HepG2 (cell line): ENCODE results near the gene KRT82. TPM values are rescaled to one million over a fixed set of nuclear protein-coding genes. Genes with fewer than 3 reads are reported as not detected.

ENCODE experiments used
- ATAC-seq: fragments of 200-7000 bp; cut with Tn5 transposase; 3 replicates; pipeline ENCODE4 v1.9.1; 2020; ENCODE audit warnings: mild to moderate bottlenecking, moderate library complexity
- BruUV-seq: library from RNA; stranded (reverse); fragments of 400-500 nt; replicated peaks from 2 replicates; lab custom pipeline; 2021; lab: Mats Ljungman, UMichigan
- CTCF ChIA-PET: fragments of 300-600 bp; formaldehyde crosslinking; extraction: SDS; loops from one replicate; lab custom pipeline; 2021; ENCODE audit warnings: low total read pairs, inconsistent platforms, low intra/inter-chr PET ratio; lab: Yijun Ruan, JAX
- POLR2A ChIA-PET: fragments of 350-600 bp; sonication (Branson Sonifier 250); formaldehyde crosslinking; loops from one replicate; lab custom pipeline; 2020; ENCODE audit warnings: antibody characterized with exemption, inconsistent platforms; lab: Yijun Ruan, JAX
- DNase-seq: peaks from one replicate; pipeline ENCODE4 v3.0.0-alpha.2; 2015; ENCODE audit warnings: low spot score
- FAIRE-seq: peaks from 3 replicates; lab custom pipeline; 2011; peaks lifted over from hg19 to GRCh38; lab: Jason Lieb, UNC
- H2AFZ ChIP-seq: one replicate; pipeline ENCODE4 v1.6.1; 2011; ENCODE audit warnings: low read length, inconsistent platforms
- H3K27ac ChIP-seq: fragments of 300-600 bp; 3 replicates; pipeline ENCODE4 v1.8.0; 2011; ENCODE audit warnings: mixed run types, mild to moderate bottlenecking, mixed read lengths, low read length, inconsistent platforms; ENCODE audit not compliant: insufficient read depth; ENCODE audit errors: extremely low read length
- H3K27me3 ChIP-seq, 2 experiments: fragments of 200-600 bp in 1 of 2; 2 replicates in 1 of 2; 3 replicates in 1 of 2; pipeline versions ENCODE4 v1.6.0 to v1.8.0; 2011; ENCODE audit warnings: low read length in 2 of 2, mild to moderate bottlenecking in 2 of 2, moderate library complexity in 2 of 2, inconsistent platforms in 1 of 2; ENCODE audit not compliant: insufficient read depth in 2 of 2, control insufficient read depth in 1 of 2
- H3K36me3 ChIP-seq, 2 experiments: fragments of 200-600 bp in 1 of 2; replicated peaks in 1 of 2; 2 replicates in 1 of 2; 3 replicates in 1 of 2; pipeline versions ENCODE4 v1.5.1 to v1.8.0; 2011; ENCODE audit warnings: low read length in 2 of 2, inconsistent platforms in 1 of 2; ENCODE audit not compliant: insufficient read depth in 2 of 2, control insufficient read depth in 1 of 2
- H3K4me1 ChIP-seq: 2 replicates; pipeline ENCODE4 v1.5.1; 2012; ENCODE audit warnings: low read length, inconsistent platforms; ENCODE audit not compliant: insufficient read depth
- H3K4me2 ChIP-seq: 2 replicates; pipeline ENCODE4 v1.6.0; 2011; ENCODE audit warnings: low read depth, low read length, inconsistent platforms
- H3K4me3 ChIP-seq, 3 experiments: fragments of 200-600 bp in 1 of 3; sonication (generic), shearing (Covaris generic) in 1 of 3; replicated peaks in 1 of 3; 2 replicates each; pipeline ENCODE4 v1.5.1; 2011 to 2016; ENCODE audit warnings: low read length in 3 of 3, inconsistent platforms in 2 of 3, low read depth in 2 of 3, mild to moderate bottlenecking in 2 of 3, control low read depth in 1 of 3, mixed read lengths in 1 of 3; ENCODE audit not compliant: insufficient read depth in 1 of 3
- H3K79me2 ChIP-seq: one replicate; pipeline ENCODE4 v1.6.1; 2011; ENCODE audit warnings: low read length, inconsistent platforms; ENCODE audit not compliant: insufficient read depth
- H3K9ac ChIP-seq: 2 replicates; pipeline ENCODE4 v1.6.0; 2011; ENCODE audit warnings: mild to moderate bottlenecking, low read depth, low read length, inconsistent platforms; ENCODE audit not compliant: insufficient read depth
- H3K9me3 ChIP-seq: 2 replicates; pipeline ENCODE4 v1.5.1; 2012; ENCODE audit warnings: mild to moderate bottlenecking, low read length
- H4K20me1 ChIP-seq: 2 replicates; pipeline ENCODE4 v1.6.0; 2011; ENCODE audit warnings: inconsistent platforms, mild to moderate bottlenecking, low read length, moderate library complexity; ENCODE audit not compliant: insufficient read depth
- CREB3 ChIP-seq: sonication (generic); formaldehyde crosslinking; IDR thresholded peaks from 2 replicates; pipeline ENCODE4 v1.5.0; 2020; ENCODE audit warnings: missing genetic modification reagents
- GATA4 ChIP-seq: sonication (generic); IDR thresholded peaks from 2 replicates; pipeline ENCODE4 v1.6.1; 2016; ENCODE audit warnings: antibody characterized with exemption, low read depth, borderline replicate concordance
- IKZF1 ChIP-seq: fragments of 450-650 bp; IDR thresholded peaks from 2 replicates; pipeline ENCODE4 v1.7.1; 2016
- IRX3 ChIP-seq: sonication (generic); formaldehyde crosslinking; IDR thresholded peaks from 2 replicates; pipeline ENCODE4 v1.8.1; 2023; ENCODE audit warnings: mild to moderate bottlenecking, low read depth, missing genetic modification reagents, borderline replicate concordance
- KLF15 ChIP-seq: sonication (generic); formaldehyde crosslinking; IDR thresholded peaks from 2 replicates; pipeline ENCODE4 v1.8.1; 2023; ENCODE audit warnings: borderline replicate concordance, mild to moderate bottlenecking, inconsistent platforms, missing genetic modification reagents, mixed read lengths
- NCOA1 ChIP-seq: sonication (generic); formaldehyde crosslinking; IDR thresholded peaks from 2 replicates; pipeline ENCODE4 v1.9.0; 2021; ENCODE audit warnings: missing genetic modification reagents
- SIX1 ChIP-seq: sonication (generic); formaldehyde crosslinking; IDR thresholded peaks from 2 replicates; pipeline ENCODE4 v1.4.0; 2020; ENCODE audit warnings: missing genetic modification reagents, borderline replicate concordance
- SUZ12 ChIP-seq: fragments of 150-350 bp; IDR thresholded peaks from 2 replicates; pipeline ENCODE4 v1.6.1; 2014; ENCODE audit warnings: low read depth, low read length
- TBP ChIP-seq: sonication (generic); formaldehyde crosslinking; IDR thresholded peaks from 2 replicates; pipeline ENCODE4 v1.5.0; 2020; ENCODE audit warnings: missing genetic modification reagents
- ZBTB1 ChIP-seq: sonication (generic); formaldehyde crosslinking; IDR thresholded peaks from 2 replicates; pipeline ENCODE4 v1.4.0; 2020; ENCODE audit warnings: missing genetic modification reagents, borderline replicate concordance
- ZFP36L1 ChIP-seq: sonication (generic); formaldehyde crosslinking; IDR thresholded peaks from 2 replicates; pipeline ENCODE4 v1.8.0; 2022; ENCODE audit warnings: mild to moderate bottlenecking, missing genetic modification reagents, moderate library complexity
- ZKSCAN1 ChIP-seq: fragments of 150-350 bp; IDR thresholded peaks from 2 replicates; pipeline ENCODE4 v1.6.1; 2014; ENCODE audit warnings: low read length
- ZNF260 ChIP-seq: sonication (generic); formaldehyde crosslinking; IDR thresholded peaks from 2 replicates; pipeline ENCODE4 v1.4.0; 2020; ENCODE audit warnings: missing genetic modification reagents, low read depth, mild to moderate bottlenecking, borderline replicate concordance
- ZNF614 ChIP-seq: IDR thresholded peaks from 2 replicates; pipeline ENCODE4 v1.6.1; 2018; ENCODE audit warnings: missing biosample characterization, missing genetic modification reagents, inconsistent platforms, borderline replicate concordance
- ZNF792 ChIP-seq: IDR thresholded peaks from 2 replicates; pipeline ENCODE4 v1.6.1; 2016
- WGBS: methylation state at CpG from one replicate; pipeline ENCODE4 v1.1.6; 2017; ENCODE audit warnings: low lambda C conversion rate; 5-methylcytosine and 5-hydroxymethylcytosine counted together
- in situ Hi-C: cut with HindIII; loops from 2 replicates; pipeline ENCODE4 v1.10.0; 2017; ENCODE audit warnings: low pct_unique_long_range_greater_than_20kb; ENCODE audit not compliant: extremely low pct_ligation_motif_present
- intact Hi-C: fragments of 100-400 bp; cut with micrococcal nuclease; formaldehyde crosslinking; loops from one replicate; pipeline ENCODE4 v1.10.0; 2022; ENCODE audit not compliant: unreplicated experiment
- polyA plus RNA-seq, 8 experiments: library from polyadenylated mRNA; depleted of rRNA in 3 of 8; stranded (reverse) in 7 of 8; unstranded in 1 of 8; fragments of >200 nt; fragmentation: Illumina TruSeq in 4 of 8; extraction: Trizol in 4 of 8; gene quantifications; 2 replicates each; pipeline versions ENCODE4 v1.2.1 to v1.2.3, GENCODE V29; 2011 to 2016; ENCODE audit warnings: low read depth in 4 of 8, missing spikeins in 1 of 8, mixed read lengths in 1 of 8; ENCODE audit not compliant: insufficient read depth in 1 of 8
- total RNA-seq, 5 experiments: library from RNA; depleted of rRNA; stranded (reverse); fragments of >200 nt; fragmentation: Illumina TruSeq; extraction: Trizol; gene quantifications; 2 replicates each; pipeline ENCODE4 v1.2.3, GENCODE V29; 2016; ENCODE audit warnings: low read depth in 1 of 5
- TF ChIP-seq, protein P1 (sequence below), 2 experiments: fragments of 450-650 bp in 1 of 2; sonication (generic) in 1 of 2; formaldehyde crosslinking; IDR thresholded peaks; 2 replicates each; pipeline versions ENCODE4 v1.5.0 to v1.8.0; 2020 to 2022; ENCODE audit warnings: mild to moderate bottlenecking in 1 of 2, missing genetic modification reagents in 1 of 2
- TF ChIP-seq, protein P2 (sequence below): IDR thresholded peaks from 2 replicates; pipeline ENCODE4 v1.6.1; 2016; ENCODE audit warnings: control low read depth

The KRT82 gene
- total and polyA plus RNA-seq, 2 of the 13 experiments (the other 11 are each of a cell fraction or from before 2014, with no cell fraction given): not detected

DNA sequence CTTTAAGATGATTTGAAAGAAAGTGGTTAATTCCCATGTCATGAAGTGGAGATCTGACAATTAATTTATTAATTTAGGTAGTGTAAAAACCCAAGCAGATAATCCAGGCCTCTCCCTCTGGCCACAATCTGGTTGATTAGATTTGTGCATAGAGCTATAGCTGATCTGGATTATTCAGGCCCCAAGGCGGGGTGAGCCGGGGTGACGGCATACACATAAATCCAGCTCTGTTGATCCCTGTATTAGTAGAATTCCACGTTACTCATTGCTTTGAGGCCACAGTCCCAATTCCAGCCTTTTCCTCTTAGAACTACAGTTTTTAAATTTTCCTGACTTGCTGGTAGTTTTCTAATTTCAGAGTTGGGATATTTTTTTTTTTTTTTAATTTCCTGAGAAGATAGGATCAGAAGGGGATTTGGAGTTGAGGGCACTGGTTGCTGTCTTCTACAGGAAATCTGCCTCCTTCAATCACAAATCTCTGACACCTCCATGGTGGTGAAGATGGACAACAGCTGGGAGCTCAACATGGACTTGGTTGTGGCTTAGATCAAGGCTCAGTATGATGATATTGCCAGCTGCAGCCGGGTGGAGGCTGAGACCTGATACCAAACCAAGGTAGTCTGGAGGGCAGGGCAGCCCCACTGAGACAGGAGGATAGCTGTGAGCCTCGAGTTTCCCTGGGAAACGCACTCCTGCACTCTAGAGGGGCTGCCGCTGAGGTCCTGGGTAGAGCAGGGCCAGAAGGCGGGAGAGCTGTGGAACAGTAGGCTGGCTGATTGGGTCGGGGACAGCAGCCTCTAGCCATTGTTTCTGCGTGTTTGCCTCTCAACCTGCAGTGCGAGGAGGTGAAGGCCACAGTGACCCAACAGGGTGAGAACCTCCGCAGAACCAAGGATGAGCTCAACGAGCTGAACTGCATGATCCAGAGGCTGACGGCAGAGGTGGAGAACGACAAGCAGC, 58.3 kb downstream of the KRT82 start:
- ChIA-PET POLR2A (no interaction called here), CTCF (no interaction called here)
- H3K9me3 ChIP-seq: no peaks in the 10 kb centered on the region
- no peaks in the 10 kb centered on the region for H4K20me1 ChIP-seq
- no peak for FAIRE-seq
- WGBS: 40% methylated on average over 9 of the region's 16 CpGs
- no peaks in the 10 kb centered on the region for H3K79me2 ChIP-seq
- no peak for DNase-seq
- H3K36me3 ChIP-seq: no peaks in the 10 kb centered on the region
- no peak for ATAC-seq
- H3K4me2 ChIP-seq: no peak overlapping the region
- H3K4me3 ChIP-seq: no peak overlapping the region
- H3K27ac ChIP-seq: no peak overlapping the region
- peaks cover 10% of the 10 kb centered on the region for H3K4me1 ChIP-seq
- TF ChIP-seq ZNF792 (CRISPR knock-in tag): no peak
- TF ChIP-seq SUZ12: no peak
- TF ChIP-seq ZFP36L1 (CRISPR knock-in tag): no peak
- TF ChIP-seq ZKSCAN1: no peak
- TF ChIP-seq KLF15 (CRISPR knock-in tag): no peak
- TF ChIP-seq, protein P1, sequence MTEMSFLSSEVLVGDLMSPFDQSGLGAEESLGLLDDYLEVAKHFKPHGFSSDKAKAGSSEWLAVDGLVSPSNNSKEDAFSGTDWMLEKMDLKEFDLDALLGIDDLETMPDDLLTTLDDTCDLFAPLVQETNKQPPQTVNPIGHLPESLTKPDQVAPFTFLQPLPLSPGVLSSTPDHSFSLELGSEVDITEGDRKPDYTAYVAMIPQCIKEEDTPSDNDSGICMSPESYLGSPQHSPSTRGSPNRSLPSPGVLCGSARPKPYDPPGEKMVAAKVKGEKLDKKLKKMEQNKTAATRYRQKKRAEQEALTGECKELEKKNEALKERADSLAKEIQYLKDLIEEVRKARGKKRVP (CRISPR knock-in tag; IDR thresholded peaks at IDR 0.05): no peak
- no peak for TF ChIP-seq ZBTB1
- TF ChIP-seq CREB3: no peak
- no peak for TF ChIP-seq IKZF1
- no peak for TF ChIP-seq TBP (CRISPR knock-in tag)
- TF ChIP-seq IRX3: no peak
- no peak for TF ChIP-seq NCOA1
- TF ChIP-seq SIX1 (CRISPR knock-in tag): no peak
- TF ChIP-seq, protein P2, sequence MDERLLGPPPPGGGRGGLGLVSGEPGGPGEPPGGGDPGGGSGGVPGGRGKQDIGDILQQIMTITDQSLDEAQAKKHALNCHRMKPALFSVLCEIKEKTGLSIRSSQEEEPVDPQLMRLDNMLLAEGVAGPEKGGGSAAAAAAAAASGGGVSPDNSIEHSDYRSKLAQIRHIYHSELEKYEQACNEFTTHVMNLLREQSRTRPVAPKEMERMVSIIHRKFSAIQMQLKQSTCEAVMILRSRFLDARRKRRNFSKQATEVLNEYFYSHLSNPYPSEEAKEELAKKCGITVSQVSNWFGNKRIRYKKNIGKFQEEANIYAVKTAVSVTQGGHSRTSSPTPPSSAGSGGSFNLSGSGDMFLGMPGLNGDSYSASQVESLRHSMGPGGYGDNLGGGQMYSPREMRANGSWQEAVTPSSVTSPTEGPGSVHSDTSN: no peak
- no peak for TF ChIP-seq GATA4
- TF ChIP-seq ZNF260 (CRISPR knock-in tag): no peak
- no peak for TF ChIP-seq ZNF614 (CRISPR knock-in tag)
- TF ChIP-seq, all 625 proteins: peak for 0
- H3K27me3 ChIP-seq: peaks cover 0 to 32% of the 10 kb centered on the region in 2 experiments
- in situ Hi-C loops: no loop called here
- BruUV-seq: no TSS peak
- intact Hi-C loops: no loop called here
- H3K9ac ChIP-seq: no peak overlapping the region
- no peak overlapping the region for H2AFZ ChIP-seq
